GM23338 (cell line): ENCODE results near the gene TPO. TPM values are rescaled to one million over a fixed set of nuclear protein-coding genes. Genes with fewer than 3 reads are reported as not detected.

Experiments used
- ATAC-seq: fragments of 200-7000 bp; cut with Tn5 transposase; 3 replicates; pipeline ENCODE4 v1.9.1; 2020
- DNase-seq: peaks from one replicate; pipeline ENCODE4 v3.0.0-alpha.2; 2015; ENCODE audit warnings: low spot score
- H2AFZ ChIP-seq: fragments of 200-600 bp; sonication (generic); 2 replicates; pipeline ENCODE4 v1.8.0; 2016; ENCODE audit warnings: antibody characterized with exemption, mild to moderate bottlenecking, moderate library complexity
- H3F3A ChIP-seq: fragments of 200-600 bp; sonication (generic); replicated peaks from 2 replicates; pipeline ENCODE4 v1.8.0; 2017; ENCODE audit warnings: antibody characterized with exemption, mixed run types, low read depth
- H3K27ac ChIP-seq: fragments of 200-600 bp; sonication (generic); 2 replicates; pipeline ENCODE4 v1.6.1; 2016; ENCODE audit warnings: low read depth
- H3K27me3 ChIP-seq: fragments of 200-600 bp; sonication (generic); 2 replicates; pipeline ENCODE4 v1.8.0; 2016; ENCODE audit warnings: mild to moderate bottlenecking, mixed run types, moderate library complexity; ENCODE audit not compliant: insufficient read depth
- H3K36me3 ChIP-seq: fragments of 200-600 bp; sonication (generic); 2 replicates; pipeline ENCODE4 v1.8.0; 2016; ENCODE audit warnings: mild to moderate bottlenecking; ENCODE audit not compliant: insufficient read depth
- H3K4me1 ChIP-seq: fragments of 200-600 bp; sonication (generic); 2 replicates; pipeline ENCODE4 v1.8.0; 2016; ENCODE audit warnings: mild to moderate bottlenecking, moderate library complexity; ENCODE audit not compliant: insufficient read depth
- H3K4me2 ChIP-seq: fragments of 200-600 bp; sonication (generic); 2 replicates; pipeline ENCODE4 v1.7.1; 2017; ENCODE audit warnings: mixed run types
- H3K4me3 ChIP-seq: fragments of 200-600 bp; sonication (generic); 2 replicates; pipeline ENCODE4 v1.6.1; 2016; ENCODE audit warnings: mixed run types
- H3K79me2 ChIP-seq: fragments of 200-600 bp; sonication (generic); replicated peaks from 2 replicates; pipeline ENCODE4 v1.8.0; 2017; ENCODE audit warnings: mild to moderate bottlenecking; ENCODE audit not compliant: insufficient read depth
- H3K9me2 ChIP-seq: fragments of 200-600 bp; sonication (generic); 2 replicates; pipeline ENCODE4 v1.8.0; 2017; ENCODE audit not compliant: insufficient read depth
- H4K20me1 ChIP-seq: fragments of 200-600 bp; sonication (generic); replicated peaks from 2 replicates; pipeline ENCODE4 v1.8.0; 2017; ENCODE audit warnings: mild to moderate bottlenecking; ENCODE audit not compliant: insufficient read depth
- H3K27ac Mint-ChIP-seq: 2 replicates; pipeline ENCODE4 v1.8.0; 2020; ENCODE audit warnings: inconsistent platforms, mild to moderate bottlenecking, moderate library complexity, mixed read lengths
- H3K27me3 Mint-ChIP-seq: 3 replicates; pipeline ENCODE4 v1.8.0; 2022; ENCODE audit warnings: low read depth, mild to moderate bottlenecking, moderate library complexity, mixed read lengths, inconsistent platforms; ENCODE audit not compliant: insufficient read depth, poor library complexity
- H3K36me3 Mint-ChIP-seq: 3 replicates; pipeline ENCODE4 v1.8.0; 2021; ENCODE audit warnings: low read depth, mild to moderate bottlenecking, inconsistent platforms, moderate library complexity, mixed read lengths
- H3K4me1 Mint-ChIP-seq: 3 replicates; pipeline ENCODE4 v1.8.0; 2020; ENCODE audit warnings: mild to moderate bottlenecking, inconsistent platforms, mixed read lengths
- H3K4me3 Mint-ChIP-seq: 3 replicates; pipeline ENCODE4 v1.8.0; 2021; ENCODE audit warnings: moderate library complexity, mild to moderate bottlenecking, inconsistent platforms, mixed read lengths
- H3K9me3 Mint-ChIP-seq: 3 replicates; pipeline ENCODE4 v1.8.0; 2020; ENCODE audit warnings: moderate library complexity, mild to moderate bottlenecking, inconsistent platforms, mixed read lengths
- CTCF ChIP-seq, 2 experiments: fragments of 200-600 bp in 1 of 2; sonication (generic) in 1 of 2; conservative IDR thresholded peaks; 2 replicates each; pipeline versions ENCODE4 v1.5.1 to v1.6.1; 2016 to 2017; ENCODE audit warnings: antibody characterized with exemption in 2 of 2, low read depth in 2 of 2, mild to moderate bottlenecking in 2 of 2, moderate library complexity in 1 of 2
- EZH2 ChIP-seq: fragments of 200-600 bp; sonication (generic); IDR thresholded peaks from one replicate; pipeline ENCODE4 v1.8.0; 2017; ENCODE audit warnings: antibody characterized with exemption, mild to moderate bottlenecking, low read depth; ENCODE audit not compliant: unreplicated experiment
- EZH2phosphoT487 ChIP-seq: fragments of 200-600 bp; sonication (generic); IDR thresholded peaks from one replicate; pipeline ENCODE4 v1.8.1; 2018; ENCODE audit warnings: antibody characterized with exemption; ENCODE audit not compliant: unreplicated experiment
- NANOG ChIP-seq: IDR thresholded peaks from 2 replicates; pipeline ENCODE4 v1.6.1; 2016; ENCODE audit warnings: antibody characterized with exemption, borderline replicate concordance
- ZNF114 ChIP-seq: fragments of 250-450 bp; sonication (Bioruptor Pico); IDR thresholded peaks from 2 replicates; pipeline ENCODE4 v1.5.0; 2020; ENCODE audit warnings: mild to moderate bottlenecking, moderate library complexity
- ZNF462 ChIP-seq: fragments of 250-450 bp; sonication (Bioruptor Pico); IDR thresholded peaks from 2 replicates; pipeline ENCODE4 v1.5.0; 2020; ENCODE audit warnings: mild to moderate bottlenecking, moderate library complexity
- polyA plus RNA-seq: library from polyadenylated mRNA; unstranded; fragments of >200 nt; fragmentation: Nextera tagmentation; extraction: Ambion mirVana; gene quantifications from 2 replicates; pipeline ENCODE4 v1.2.1, GENCODE V29; 2016
- total RNA-seq: library from RNA; depleted of rRNA; stranded (reverse); fragments of >200 nt; shearing (Covaris generic); gene quantifications from 2 replicates; pipeline ENCODE4 v1.2.3, GENCODE V29; 2014
- TF ChIP-seq, protein P1 (sequence below): IDR thresholded peaks from one replicate; pipeline ENCODE4 v1.6.1; 2018; ENCODE audit warnings: antibody characterized with exemption; ENCODE audit not compliant: unreplicated experiment

Gene TPO
- total and polyA plus RNA-seq, 2 experiments from 2014 or later, result 0.74 TPM; not detected in 1

DNA sequence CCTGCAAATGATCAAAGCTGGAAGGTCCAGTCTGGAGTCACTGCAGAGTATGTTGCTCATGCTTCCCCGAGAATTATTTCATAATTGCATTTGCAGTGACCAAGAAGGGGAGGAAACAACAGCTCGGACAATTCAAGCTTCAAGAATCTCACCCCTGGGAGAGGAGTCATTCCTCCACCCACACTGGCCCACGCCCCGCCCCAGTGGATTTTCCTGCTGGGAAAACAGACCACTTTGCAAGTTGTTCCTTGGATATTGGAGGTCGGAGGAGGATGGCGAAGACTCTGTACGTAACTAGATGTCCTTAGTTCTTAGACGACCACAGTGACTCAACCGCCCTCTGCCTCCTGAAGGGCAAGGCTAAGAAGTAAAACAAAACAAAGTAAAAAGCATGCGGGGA lies 159.4 kb downstream of the TPO start:
- Histone ChIP-seq H3K27ac (no peak overlapping the region), H3K4me1 (no peaks in the 10 kb centered on the region), H3K79me2 (no peaks in the 10 kb centered on the region), H3K36me3 (no peaks in the 10 kb centered on the region), H3K4me3 (no peak overlapping the region), H2AFZ (no peak overlapping the region), H3K27me3 (no peaks in the 10 kb centered on the region), H3K9me2 (no peaks in the 10 kb centered on the region), H4K20me1 (no peaks in the 10 kb centered on the region; the same call in 1 of the 2 replicates), H3F3A (no peaks in the 10 kb centered on the region), H3K4me2 (no peak overlapping the region)
- Mint-ChIP-seq H3K27ac (no peak overlapping the region), H3K4me3 (no peak overlapping the region), H3K4me1 (no peaks in the 10 kb centered on the region; the same call in 2 of the 3 replicates), H3K9me3 (peaks cover 8% of the 10 kb centered on the region), H3K27me3 (no peaks in the 10 kb centered on the region), H3K36me3 (peaks cover 17% of the 10 kb centered on the region)
- no peak for ATAC-seq
- TF ChIP-seq NANOG (no peak), EZH2phosphoT487 (no peak), CTCF (conservative IDR thresholded peaks at IDR 0.05; ENCODE audit: low read depth in 2 of 2) (no peak), ZNF462 (CRISPR knock-in tag) (no peak), EZH2 (no peak), ZNF114 (no peak)
- TF ChIP-seq, protein P1, sequence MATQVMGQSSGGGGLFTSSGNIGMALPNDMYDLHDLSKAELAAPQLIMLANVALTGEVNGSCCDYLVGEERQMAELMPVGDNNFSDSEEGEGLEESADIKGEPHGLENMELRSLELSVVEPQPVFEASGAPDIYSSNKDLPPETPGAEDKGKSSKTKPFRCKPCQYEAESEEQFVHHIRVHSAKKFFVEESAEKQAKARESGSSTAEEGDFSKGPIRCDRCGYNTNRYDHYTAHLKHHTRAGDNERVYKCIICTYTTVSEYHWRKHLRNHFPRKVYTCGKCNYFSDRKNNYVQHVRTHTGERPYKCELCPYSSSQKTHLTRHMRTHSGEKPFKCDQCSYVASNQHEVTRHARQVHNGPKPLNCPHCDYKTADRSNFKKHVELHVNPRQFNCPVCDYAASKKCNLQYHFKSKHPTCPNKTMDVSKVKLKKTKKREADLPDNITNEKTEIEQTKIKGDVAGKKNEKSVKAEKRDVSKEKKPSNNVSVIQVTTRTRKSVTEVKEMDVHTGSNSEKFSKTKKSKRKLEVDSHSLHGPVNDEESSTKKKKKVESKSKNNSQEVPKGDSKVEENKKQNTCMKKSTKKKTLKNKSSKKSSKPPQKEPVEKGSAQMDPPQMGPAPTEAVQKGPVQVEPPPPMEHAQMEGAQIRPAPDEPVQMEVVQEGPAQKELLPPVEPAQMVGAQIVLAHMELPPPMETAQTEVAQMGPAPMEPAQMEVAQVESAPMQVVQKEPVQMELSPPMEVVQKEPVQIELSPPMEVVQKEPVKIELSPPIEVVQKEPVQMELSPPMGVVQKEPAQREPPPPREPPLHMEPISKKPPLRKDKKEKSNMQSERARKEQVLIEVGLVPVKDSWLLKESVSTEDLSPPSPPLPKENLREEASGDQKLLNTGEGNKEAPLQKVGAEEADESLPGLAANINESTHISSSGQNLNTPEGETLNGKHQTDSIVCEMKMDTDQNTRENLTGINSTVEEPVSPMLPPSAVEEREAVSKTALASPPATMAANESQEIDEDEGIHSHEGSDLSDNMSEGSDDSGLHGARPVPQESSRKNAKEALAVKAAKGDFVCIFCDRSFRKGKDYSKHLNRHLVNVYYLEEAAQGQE, result no peak
- DNase-seq, result no peak
